Renal cortical epithelial cell (primary cell): ENCODE measurements around the gene FUT9. TPM values are rescaled to one million over a fixed set of nuclear protein-coding genes. Genes with fewer than 3 reads are reported as not detected.
"Not testable (repeated sequence)": the region's sequence is repeated elsewhere in the genome, so short reads cannot be mapped to it uniquely, and the experiment has no call there.

Experiments
- DNase-seq: peaks from one replicate; pipeline ENCODE4 v3.0.0-alpha.2; 2011; ENCODE audit warnings: low read depth
- total RNA-seq: library from RNA; depleted of rRNA; stranded (reverse); fragments of >200 nt; gene quantifications from 2 replicates; pipeline ENCODE4 v1.2.3, GENCODE V29; 2014

Gene FUT9
- total RNA-seq, 1 donor from 2014 or later = 0.20 TPM

GRCh38 chr6:96184798-96185197 is 169.0 kb downstream of the FUT9 start:
- DNase-seq = no peak

DNA sequence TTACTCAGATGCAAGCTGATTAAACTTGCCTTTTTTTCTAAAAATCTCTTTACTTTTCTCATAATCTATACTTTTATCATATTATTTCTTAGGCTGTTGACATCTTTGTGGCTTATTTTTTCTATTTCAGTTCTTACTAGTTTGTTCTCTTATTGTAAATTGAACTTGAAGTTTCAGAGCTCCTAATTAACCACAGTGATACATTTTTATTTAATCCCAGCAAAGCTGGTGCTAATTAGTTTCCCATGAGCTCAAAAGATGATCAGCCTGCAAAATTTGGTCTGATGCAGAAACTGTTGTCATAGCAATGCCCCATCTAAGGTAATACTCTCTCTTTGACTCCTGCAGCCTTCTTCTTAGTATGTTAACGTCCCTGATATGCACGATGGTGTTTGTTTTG is 170.3 kb downstream of the FUT9 start:
- no peak for DNase-seq

- DNase-seq = no peak
Observed at GRCh38 chr6:96186516-96187195, 170.9 kb downstream of the FUT9 start.

- no peak for DNase-seq
Observed at GRCh38 chr6:96194675-96195074, 178.9 kb downstream of the FUT9 start.

GRCh38 chr6:96195272-96195671 is 179.5 kb downstream of the FUT9 start:
- DNase-seq = no peak

DNA sequence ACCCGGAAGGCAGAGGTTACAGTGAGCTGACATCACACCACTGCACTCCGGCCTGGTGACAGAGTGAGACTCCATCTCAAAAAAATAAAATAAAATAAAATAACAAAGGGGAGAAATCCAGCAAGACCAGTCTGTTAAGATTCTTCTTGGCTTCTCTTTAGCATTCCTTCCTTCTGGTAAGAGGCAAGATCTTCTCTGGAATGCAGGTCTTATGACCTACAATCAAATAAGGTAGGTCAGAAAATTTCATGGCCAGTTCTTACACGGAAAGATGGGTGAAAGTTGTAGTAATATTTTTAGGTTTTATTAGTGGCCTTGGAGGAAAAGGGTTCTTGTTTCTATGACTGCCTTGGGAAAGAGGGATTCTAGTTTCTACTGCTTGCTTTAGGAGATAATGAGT is 180.9 kb downstream of the FUT9 start:
- DNase-seq = no peak

- DNase-seq = no peak
Observed at GRCh38 chr6:96197241-96197640, 181.5 kb downstream of the FUT9 start.

GRCh38 chr6:96202571-96202970 is 186.8 kb downstream of the FUT9 start:
- no peak for DNase-seq

- DNase-seq = peak; percentile 81
Observed at GRCh38 chr6:96211341-96211740, 195.6 kb downstream of the FUT9 start.

DNA sequence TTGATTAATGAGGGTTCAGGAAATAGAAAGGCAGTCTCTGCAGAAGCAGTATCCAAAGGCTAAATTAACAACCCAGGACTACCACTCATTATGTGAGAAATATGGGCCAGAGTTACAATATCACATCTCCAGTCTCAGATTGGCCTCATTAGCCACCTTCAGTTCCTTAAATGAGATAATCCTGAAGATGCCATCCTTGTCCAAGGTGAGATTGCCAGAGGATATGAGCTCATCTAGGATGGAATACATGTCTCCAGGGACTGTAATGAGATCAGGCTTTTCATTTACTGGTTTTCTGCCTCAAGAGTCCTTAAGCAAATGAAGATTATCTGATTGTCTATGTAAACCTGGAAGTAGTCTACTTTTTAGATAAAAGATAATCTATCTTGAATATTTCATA is 196.3 kb downstream of the FUT9 start:
- DNase-seq = no peak

- DNase-seq = no peak
Observed at GRCh38 chr6:96213784-96214183, 198.0 kb downstream of the FUT9 start.

GRCh38 chr6:96223695-96224094 is 207.9 kb downstream of the FUT9 start:
- DNase-seq = no peak

- DNase-seq = peak; percentile 24
Observed at GRCh38 chr6:96227135-96227534, 211.4 kb downstream of the FUT9 start.

- peak; percentile 80 for DNase-seq
Observed at GRCh38 chr6:96234444-96234843, 218.7 kb downstream of the FUT9 start.

- peak; percentile 97 for DNase-seq
Observed at GRCh38 chr6:96235927-96236326, 220.2 kb downstream of the FUT9 start.

- peak; percentile 55 for DNase-seq
Observed at GRCh38 chr6:96236471-96236870, 220.7 kb downstream of the FUT9 start.

GRCh38 chr6:96237638-96238347 is 222.0 kb downstream of the FUT9 start:
- DNase-seq = no peak

- no peak for DNase-seq
Observed at GRCh38 chr6:96246563-96246962, 230.8 kb downstream of the FUT9 start.

GRCh38 chr6:96249755-96250154 is 234.0 kb downstream of the FUT9 start:
- DNase-seq = no peak

DNA sequence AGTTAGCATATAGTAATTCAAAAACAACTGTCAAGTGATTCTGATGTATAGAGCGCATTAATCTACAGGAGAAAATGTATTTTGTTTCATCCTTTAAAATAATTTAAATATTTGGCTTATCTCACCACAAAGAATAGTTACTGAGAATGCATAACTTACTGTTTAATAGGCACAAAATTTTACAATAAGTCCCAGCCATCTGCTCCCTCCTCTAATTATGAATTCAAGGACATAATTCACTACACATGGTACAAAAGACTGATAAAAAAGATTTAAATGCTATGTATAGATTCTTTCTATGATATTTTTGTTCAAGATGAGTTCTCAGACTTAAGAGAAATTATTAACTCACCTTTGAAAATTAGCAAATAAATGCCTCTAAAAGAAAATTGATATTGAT is 242.0 kb downstream of the FUT9 start:
- no peak for DNase-seq

DNA sequence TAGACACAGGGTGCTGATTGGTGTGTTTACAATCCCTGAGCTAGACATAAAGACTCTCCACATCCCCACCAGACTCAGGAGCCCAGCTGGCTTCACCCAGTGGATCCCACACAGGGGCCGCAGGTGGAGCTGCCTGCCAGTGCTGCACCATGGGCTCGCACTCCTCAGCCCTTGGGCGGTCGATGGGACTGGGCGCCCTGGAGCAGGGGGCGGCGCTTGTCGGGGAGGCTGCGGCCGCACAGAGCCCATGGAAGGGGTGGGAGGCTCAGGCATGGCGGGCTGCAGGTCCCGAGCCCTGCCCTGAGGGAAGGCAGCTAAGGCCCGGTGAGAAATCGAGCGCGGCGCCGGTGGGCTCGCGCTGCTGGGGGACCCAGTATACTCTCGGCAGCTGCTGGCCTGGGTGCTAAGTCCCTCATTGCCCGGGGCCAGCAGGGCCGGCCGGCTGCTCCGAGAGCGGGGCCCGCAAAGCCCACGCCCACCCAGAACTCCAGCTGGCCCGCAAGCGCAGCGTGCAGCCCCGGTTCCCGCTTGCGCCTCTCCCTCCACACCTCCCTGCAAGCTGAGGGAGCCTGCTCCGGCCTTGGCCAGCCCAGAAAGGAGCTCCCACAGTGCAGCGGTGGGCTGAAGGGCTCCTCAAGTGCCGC is 245.1 kb downstream of the FUT9 start:
- not testable (repeated sequence) for DNase-seq
